ENCODE measurements around the gene ZNF787.

Gene ZNF787

GRCh38 chr19:56140583-56141416 is 19.7 kb upstream of the ZNF787 start, which contains the start of gene ZNF444:
Gene ZNF444 (plus strand): TSS chr19:56141287. CDS start chr19:56146912, 5,625 bp downstream.
- DNase-seq (ENCODE audit: low read depth): peak; percentile 100
- TF ChIP-seq, protein P1, sequence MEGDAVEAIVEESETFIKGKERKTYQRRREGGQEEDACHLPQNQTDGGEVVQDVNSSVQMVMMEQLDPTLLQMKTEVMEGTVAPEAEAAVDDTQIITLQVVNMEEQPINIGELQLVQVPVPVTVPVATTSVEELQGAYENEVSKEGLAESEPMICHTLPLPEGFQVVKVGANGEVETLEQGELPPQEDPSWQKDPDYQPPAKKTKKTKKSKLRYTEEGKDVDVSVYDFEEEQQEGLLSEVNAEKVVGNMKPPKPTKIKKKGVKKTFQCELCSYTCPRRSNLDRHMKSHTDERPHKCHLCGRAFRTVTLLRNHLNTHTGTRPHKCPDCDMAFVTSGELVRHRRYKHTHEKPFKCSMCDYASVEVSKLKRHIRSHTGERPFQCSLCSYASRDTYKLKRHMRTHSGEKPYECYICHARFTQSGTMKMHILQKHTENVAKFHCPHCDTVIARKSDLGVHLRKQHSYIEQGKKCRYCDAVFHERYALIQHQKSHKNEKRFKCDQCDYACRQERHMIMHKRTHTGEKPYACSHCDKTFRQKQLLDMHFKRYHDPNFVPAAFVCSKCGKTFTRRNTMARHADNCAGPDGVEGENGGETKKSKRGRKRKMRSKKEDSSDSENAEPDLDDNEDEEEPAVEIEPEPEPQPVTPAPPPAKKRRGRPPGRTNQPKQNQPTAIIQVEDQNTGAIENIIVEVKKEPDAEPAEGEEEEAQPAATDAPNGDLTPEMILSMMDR (conservative IDR thresholded peaks at IDR 0.05; ENCODE audit: low read depth, low read length): no peak
- peak within 1 kb of the TSS; percentile 70 for H3K4me3 ChIP-seq (ENCODE audit: low read depth, low read length)

GRCh38 chr19:56139847-56140582 is 18.9 kb upstream of the ZNF787 start:
- H3K4me3 ChIP-seq (ENCODE audit: low read depth, low read length): peak overlapping the region; percentile 70
- peak; percentile 11 for DNase-seq (ENCODE audit: low read depth)
- TF ChIP-seq, protein P1 (conservative IDR thresholded peaks at IDR 0.05; ENCODE audit: low read depth, low read length): no peak

DNA sequence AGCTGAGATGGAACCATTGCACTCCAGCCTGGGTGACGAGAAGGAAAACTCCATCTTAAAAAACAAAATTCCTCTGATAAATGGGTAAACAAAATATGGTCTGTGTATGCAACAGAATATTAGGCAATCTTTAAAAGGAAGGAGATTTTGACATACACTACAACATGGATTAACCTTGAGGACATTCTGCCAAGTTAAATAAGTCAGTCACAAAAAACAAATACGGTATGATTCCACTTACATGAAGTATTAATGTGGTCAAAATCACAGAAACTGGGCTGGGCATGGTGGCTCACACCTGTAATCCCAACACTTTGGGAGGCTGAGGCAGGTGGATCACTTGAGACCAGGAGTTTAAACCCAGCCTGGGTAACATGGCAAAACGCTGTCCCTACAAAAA is 17.0 kb upstream of the ZNF787 start:
- DNase-seq (ENCODE audit: low read depth): peak; percentile 12
- TF ChIP-seq, protein P1 (conservative IDR thresholded peaks at IDR 0.05; ENCODE audit: low read depth, low read length): no peak
- H3K4me3 ChIP-seq (ENCODE audit: low read depth, low read length): no peak overlapping the region

GRCh38 chr19:56137405-56137804 is 16.3 kb upstream of the ZNF787 start:
- H3K4me3 ChIP-seq (ENCODE audit: low read depth, low read length): no peak overlapping the region
- no peak for DNase-seq (ENCODE audit: low read depth)
- TF ChIP-seq, protein P1 (conservative IDR thresholded peaks at IDR 0.05; ENCODE audit: low read depth, low read length): no peak

DNA sequence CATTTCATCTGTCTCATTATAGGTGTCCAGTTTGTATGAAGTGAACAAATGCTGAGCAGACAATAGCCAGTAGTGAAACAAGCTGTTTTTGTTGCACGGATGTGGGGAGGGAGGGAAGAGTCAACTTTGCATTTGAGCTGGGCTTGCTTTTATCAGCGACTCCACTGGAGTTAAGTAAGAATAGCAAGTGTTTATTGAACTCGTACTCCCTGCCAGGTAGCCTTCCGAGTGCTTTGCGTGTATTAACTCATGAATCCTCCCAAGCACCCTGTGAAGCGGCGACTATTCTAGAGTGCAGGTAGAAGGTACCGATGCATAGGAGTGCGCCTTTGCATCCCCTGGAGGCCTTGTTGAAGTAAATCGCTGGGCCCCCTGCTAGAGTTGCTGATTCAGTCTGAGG is 15.3 kb upstream of the ZNF787 start:
- TF ChIP-seq, protein P1 (conservative IDR thresholded peaks at IDR 0.05; ENCODE audit: low read depth, low read length): no peak
- no peak overlapping the region for H3K4me3 ChIP-seq (ENCODE audit: low read depth, low read length)
- peak; percentile 51 for DNase-seq (ENCODE audit: low read depth)

DNA sequence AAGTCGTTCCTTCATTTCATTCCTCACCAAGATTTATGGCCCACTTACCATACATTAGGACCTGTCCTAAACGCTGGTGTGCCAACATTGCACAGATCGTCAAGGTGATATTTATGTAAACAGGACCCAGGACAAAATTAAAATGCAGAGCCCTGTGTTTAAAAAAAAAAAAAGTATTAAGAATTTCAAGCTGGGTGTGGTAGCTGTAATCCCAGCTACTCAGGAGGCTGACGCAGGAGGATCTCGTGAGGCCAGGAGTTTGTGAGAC is 13.5 kb upstream of the ZNF787 start:
- DNase-seq (ENCODE audit: low read depth): no peak
- TF ChIP-seq, protein P1 (conservative IDR thresholded peaks at IDR 0.05; ENCODE audit: low read depth, low read length): no peak
- no peak overlapping the region for H3K4me3 ChIP-seq (ENCODE audit: low read depth, low read length)

All from choroid plexus epithelial cell (primary cell).